Testis (tissue), 3 donors: ENCODE results near the gene HS3ST5. TPM values are rescaled to one million over a fixed set of nuclear protein-coding genes. Genes with fewer than 3 reads are reported as not detected.

Experiments
- DNase-seq: peaks from one replicate; pipeline ENCODE4 v3.0.0-alpha.2; 2019
- H3K27ac ChIP-seq, 2 donors: fragments of 200-600 bp; sonication (generic); one replicate each; pipeline ENCODE4 v1.5.1; 2019
- H3K27me3 ChIP-seq: fragments of 200-600 bp; sonication (generic); one replicate; pipeline ENCODE4 v1.5.1; 2019
- H3K36me3 ChIP-seq: fragments of 200-600 bp; sonication (generic); one replicate; pipeline ENCODE4 v1.5.1; 2017; ENCODE audit warnings: low read depth; ENCODE audit errors: missing control alignments
- H3K4me1 ChIP-seq: fragments of 200-600 bp; sonication (generic); one replicate; pipeline ENCODE4 v1.5.1; 2019
- H3K4me3 ChIP-seq, 2 donors: fragments of 200-600 bp; sonication (generic); one replicate each; pipeline ENCODE4 v1.5.1; 2017 to 2019
- H3K9me3 ChIP-seq: fragments of 200-600 bp; sonication (generic); one replicate; pipeline ENCODE4 v1.5.1; 2017
- CTCF ChIP-seq, 3 experiments: fragments of 450-650 bp in 2 of 3; fragments of 200-600 bp in 1 of 3; sonication (generic) in 1 of 3; IDR thresholded peaks; one replicate each; pipeline ENCODE4 v1.5.1; 2016 to 2019; ENCODE audit warnings: antibody characterized with exemption in 3 of 3, mild to moderate bottlenecking in 2 of 3, moderate library complexity in 1 of 3
- POLR2A ChIP-seq: fragments of 450-650 bp; IDR thresholded peaks from one replicate; pipeline ENCODE4 v1.6.1; 2017; ENCODE audit warnings: antibody characterized with exemption, mild to moderate bottlenecking, moderate library complexity
- WGBS, 2 donors: methylation state at CpG; one replicate each; pipeline ENCODE4 v1.1.5; 2018; 5-methylcytosine and 5-hydroxymethylcytosine counted together
- intact Hi-C: fragments of 100-400 bp; cut with DNase I; formaldehyde crosslinking; loops from one replicate; pipeline ENCODE4 v1.15.1; 2023; ENCODE audit warnings: low total_unique reads
- polyA plus RNA-seq: library from polyadenylated mRNA; stranded (reverse); fragments of 350-450 nt; fragmentation: Illumina TruSeq; extraction: RNeasy Lipid Tissue Mini Kit (QIAGEN cat#74804); gene quantifications from one replicate; pipeline ENCODE4 v1.2.3, GENCODE V29; 2014; ENCODE audit warnings: low read depth, low replicate concordance; ENCODE audit not compliant: insufficient read depth
- total RNA-seq, 2 donors: library from RNA; depleted of rRNA; stranded (reverse); fragments of >200 nt; gene quantifications; one replicate each; pipeline ENCODE4 v1.2.3, GENCODE V29; 2016

Gene HS3ST5
- total and polyA plus RNA-seq, 3 donors from 2014 or later = 0.12 to 0.20 (median 0.16) TPM

DNA sequence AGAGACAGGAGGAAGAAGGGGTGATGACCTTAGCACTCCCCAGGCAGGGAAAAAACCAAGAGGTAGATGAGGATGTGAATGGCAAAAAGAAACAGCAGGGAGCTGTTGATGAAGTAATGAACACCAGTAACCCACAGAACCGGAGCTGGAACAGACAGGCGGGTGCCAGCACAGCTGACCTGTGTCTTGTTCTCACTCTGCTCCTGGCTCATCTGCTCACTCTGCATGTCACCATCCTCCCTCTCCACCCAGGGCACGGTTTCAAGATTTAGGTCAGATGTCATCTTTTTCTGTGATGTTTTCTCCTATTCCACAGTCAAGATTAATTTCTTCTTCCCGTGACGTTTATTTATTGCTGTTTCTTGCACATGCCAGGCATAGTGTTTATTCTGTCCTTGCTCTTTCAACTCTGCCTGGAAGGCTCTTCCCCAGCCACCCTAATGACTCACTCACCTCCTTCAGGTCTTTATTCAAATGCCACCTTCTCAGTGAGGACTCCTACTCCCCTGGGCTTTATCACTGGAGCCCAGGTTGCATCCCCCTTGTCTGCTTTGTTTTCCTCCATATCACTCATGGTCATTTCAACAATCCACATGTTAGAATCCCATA, 207.4 kb downstream of the HS3ST5 start:
- Histone ChIP-seq H3K4me3 (no peak overlapping the region), H3K4me1 (no peaks in the 10 kb centered on the region), H3K27ac (no peak overlapping the region), H3K9me3 (no peaks in the 10 kb centered on the region), H3K27me3 (no peaks in the 10 kb centered on the region), H3K36me3 (no peaks in the 10 kb centered on the region)
- TF ChIP-seq CTCF (IDR thresholded peaks at IDR 0.05) = no peak
- no peak for TF ChIP-seq POLR2A
- DNase-seq = no peak
- intact Hi-C loops = no loop called here
- 55 to 74% methylated on average over 5 of the region's 5 CpGs for WGBS, 2 donors

GRCh38 chr6:114133816-114134215, 209.0 kb downstream of the HS3ST5 start:
- intact Hi-C loops = no loop called here
- Histone ChIP-seq H3K36me3 (no peaks in the 10 kb centered on the region), H3K27me3 (no peaks in the 10 kb centered on the region), H3K9me3 (no peaks in the 10 kb centered on the region), H3K4me3 (no peak overlapping the region), H3K4me1 (no peaks in the 10 kb centered on the region), H3K27ac (no peak overlapping the region)
- no peak for DNase-seq
- WGBS, 2 donors = 77 to 82% methylated on average over 4 of the region's 4 CpGs
- TF ChIP-seq CTCF (IDR thresholded peaks at IDR 0.05) = no peak
- TF ChIP-seq POLR2A = no peak

- no peak overlapping the region for H3K27ac ChIP-seq
- intact Hi-C loops = no loop called here
- no peaks in the 10 kb centered on the region for H3K36me3 ChIP-seq
- no peaks in the 10 kb centered on the region for H3K4me1 ChIP-seq
- no peaks in the 10 kb centered on the region for H3K27me3 ChIP-seq
- 77 to 85% methylated on average over 1 of the region's 1 CpG for WGBS, 2 donors
- no peak for DNase-seq
- TF ChIP-seq CTCF (IDR thresholded peaks at IDR 0.05) = no peak
- no peak for TF ChIP-seq POLR2A
- no peak overlapping the region for H3K4me3 ChIP-seq
- no peaks in the 10 kb centered on the region for H3K9me3 ChIP-seq
These were observed 210.9 kb downstream of the HS3ST5 start for GRCh38 chr6:114131945-114132344.

DNA sequence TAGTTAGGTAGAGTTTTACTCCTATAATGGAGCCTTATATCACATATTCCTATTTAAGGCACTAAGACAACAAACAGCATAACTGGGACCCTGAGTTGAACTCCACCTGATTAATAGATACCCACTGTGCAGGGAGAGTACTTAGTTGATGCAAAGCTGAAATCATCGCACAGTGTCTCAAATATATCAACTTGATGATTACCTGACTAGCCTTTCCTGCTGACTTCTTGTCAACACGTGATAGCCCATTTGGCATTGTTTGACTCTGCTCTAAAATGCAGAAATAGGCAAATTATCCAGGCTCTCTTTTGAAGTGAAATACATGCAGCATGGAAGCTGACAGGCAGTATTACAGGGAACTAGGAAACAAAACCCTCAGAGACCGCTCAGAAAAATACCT, 217.2 kb downstream of the HS3ST5 start:
- Histone ChIP-seq H3K4me1 (no peaks in the 10 kb centered on the region), H3K9me3 (no peaks in the 10 kb centered on the region), H3K27me3 (no peaks in the 10 kb centered on the region), H3K36me3 (no peaks in the 10 kb centered on the region), H3K4me3 (no peak overlapping the region), H3K27ac (no peak overlapping the region)
- TF ChIP-seq CTCF (IDR thresholded peaks at IDR 0.05) = no peak
- no peak for TF ChIP-seq POLR2A
- DNase-seq = no peak
- 81 to 82% methylated on average over 3 of the region's 3 CpGs for WGBS, 2 donors
- intact Hi-C loops = no loop called here

GRCh38 chr6:114121913-114122662, 220.7 kb downstream of the HS3ST5 start:
- Histone ChIP-seq H3K36me3 (no peaks in the 10 kb centered on the region), H3K27me3 (no peaks in the 10 kb centered on the region), H3K4me1 (no peaks in the 10 kb centered on the region), H3K4me3 (no peak overlapping the region), H3K9me3 (no peaks in the 10 kb centered on the region), H3K27ac (no peak overlapping the region)
- DNase-seq = no peak
- intact Hi-C loops = no loop called here
- TF ChIP-seq POLR2A = no peak
- TF ChIP-seq CTCF (IDR thresholded peaks at IDR 0.05) = no peak
- 88 to 93% methylated on average over 5 of the region's 5 CpGs for WGBS, 2 donors
